ENCODE data around the gene POLG2.
"Not testable (repeated sequence)": the region's sequence is repeated elsewhere in the genome, so short reads cannot be mapped to it uniquely, and the experiment has no call there.

POLG2 gene

GRCh38 chr17:64505340-64506200 lies 8.7 kb upstream of the POLG2 start:
- DNase-seq: peak; percentile 86

DNA sequence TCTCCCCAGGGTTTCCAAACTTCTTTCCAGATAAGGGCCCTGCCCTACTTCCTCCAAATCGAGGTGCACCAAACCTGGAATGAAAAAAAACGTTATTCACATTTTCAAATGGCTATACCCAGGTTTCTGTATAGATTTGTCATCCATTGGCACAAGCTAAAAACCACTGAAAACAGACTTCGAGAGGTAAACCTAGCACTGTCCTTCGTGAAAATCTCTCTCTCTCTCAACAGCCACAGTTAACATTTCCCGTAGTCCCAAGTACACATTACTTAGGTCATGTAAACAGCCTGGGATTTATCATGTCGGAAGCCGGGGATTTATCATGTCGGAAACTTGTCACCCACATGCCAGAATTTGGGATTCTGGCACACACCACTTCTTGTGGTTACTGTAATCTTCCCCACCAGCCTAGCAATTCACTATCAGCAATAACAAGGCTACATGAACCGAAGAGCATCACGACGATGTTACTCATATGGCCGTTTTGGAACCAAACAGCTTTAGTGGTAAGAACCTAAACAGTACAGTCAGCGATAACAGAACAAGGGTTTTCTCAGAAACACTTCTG lies 8.0 kb upstream of the POLG2 start:
- no peak for DNase-seq

DNA sequence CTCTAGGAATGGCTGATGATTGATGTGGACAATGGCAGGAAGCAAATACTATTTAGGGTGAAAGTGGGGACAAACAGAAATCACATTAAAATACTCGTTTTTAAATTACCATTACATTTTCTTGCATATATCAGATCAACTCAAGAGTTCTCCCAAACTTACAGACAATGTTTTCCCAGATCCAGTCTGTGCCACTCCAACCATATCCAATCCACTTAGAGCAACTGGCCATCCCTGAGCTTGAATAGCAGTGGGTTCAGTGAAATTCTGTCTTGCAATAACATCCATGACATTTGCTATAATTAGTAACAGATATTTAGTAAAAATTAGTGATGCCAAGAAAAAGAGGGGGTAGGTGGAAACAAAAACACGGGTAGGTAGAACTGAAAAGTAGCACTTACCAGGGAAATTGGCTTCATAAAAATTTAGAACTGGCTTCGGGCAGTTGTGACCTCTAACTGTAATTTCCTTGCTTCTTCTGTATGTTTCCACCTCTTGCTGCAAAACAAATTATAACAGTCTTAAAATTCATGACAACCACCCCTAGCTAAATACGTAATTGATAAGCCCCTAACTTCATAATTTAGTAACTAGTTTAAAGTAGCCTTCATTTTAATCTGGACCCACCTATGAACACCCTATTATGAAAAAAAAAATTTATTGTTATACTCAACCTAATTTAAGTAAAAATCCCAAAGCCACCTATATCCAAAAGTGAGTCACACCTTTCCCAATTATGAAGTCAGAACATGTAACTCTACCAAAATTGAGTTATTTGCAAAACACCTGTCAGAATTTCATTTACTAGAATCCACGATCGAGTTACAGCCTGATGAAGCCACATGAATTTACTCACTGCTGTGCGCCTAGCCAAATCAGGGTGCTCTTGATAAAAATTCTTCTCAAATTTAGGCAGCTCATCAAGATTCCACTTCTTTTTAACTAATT lies 7.2 kb upstream of the POLG2 start:
- no peak for DNase-seq

DNA sequence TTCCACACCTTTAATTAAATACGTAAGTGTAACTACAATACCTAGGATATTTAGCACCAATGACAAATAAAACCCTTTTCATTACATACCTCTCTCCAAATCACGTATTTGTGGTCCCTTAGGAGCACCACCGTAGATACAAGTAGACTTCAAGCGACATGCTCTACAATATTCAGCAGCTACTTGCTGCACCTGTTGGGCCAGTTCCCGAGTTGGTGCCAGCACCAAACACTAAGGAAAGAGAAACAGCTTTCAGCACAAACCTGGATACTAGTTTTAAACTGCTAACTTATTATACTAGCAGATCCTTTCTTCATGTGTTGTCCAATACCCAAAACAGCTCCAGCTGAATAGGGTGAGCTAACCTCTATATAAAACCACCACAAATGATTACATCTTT lies 6.5 kb upstream of the POLG2 start:
- no peak for DNase-seq

DNA sequence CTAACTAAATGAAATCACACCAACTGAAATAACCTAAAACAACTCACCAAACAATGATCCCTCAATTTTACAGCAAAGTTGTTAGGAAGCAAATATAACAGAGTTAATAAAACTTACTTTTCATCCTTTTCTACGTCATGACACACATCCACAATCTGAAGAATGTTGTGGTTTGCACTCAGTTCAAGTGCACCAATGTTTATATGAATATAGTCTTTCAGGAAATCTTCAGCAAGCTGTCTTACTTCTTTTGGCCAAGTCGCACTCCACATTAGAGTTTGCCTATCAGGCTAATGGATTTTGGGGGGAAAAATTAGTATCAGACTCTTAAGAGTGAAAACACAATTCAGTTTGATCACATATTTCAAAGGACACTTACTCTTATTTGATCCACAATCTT lies 6.0 kb upstream of the POLG2 start:
- DNase-seq: no peak

GRCh38 chr17:64502021-64502420 lies 5.2 kb upstream of the POLG2 start:
- no peak for DNase-seq

DNA sequence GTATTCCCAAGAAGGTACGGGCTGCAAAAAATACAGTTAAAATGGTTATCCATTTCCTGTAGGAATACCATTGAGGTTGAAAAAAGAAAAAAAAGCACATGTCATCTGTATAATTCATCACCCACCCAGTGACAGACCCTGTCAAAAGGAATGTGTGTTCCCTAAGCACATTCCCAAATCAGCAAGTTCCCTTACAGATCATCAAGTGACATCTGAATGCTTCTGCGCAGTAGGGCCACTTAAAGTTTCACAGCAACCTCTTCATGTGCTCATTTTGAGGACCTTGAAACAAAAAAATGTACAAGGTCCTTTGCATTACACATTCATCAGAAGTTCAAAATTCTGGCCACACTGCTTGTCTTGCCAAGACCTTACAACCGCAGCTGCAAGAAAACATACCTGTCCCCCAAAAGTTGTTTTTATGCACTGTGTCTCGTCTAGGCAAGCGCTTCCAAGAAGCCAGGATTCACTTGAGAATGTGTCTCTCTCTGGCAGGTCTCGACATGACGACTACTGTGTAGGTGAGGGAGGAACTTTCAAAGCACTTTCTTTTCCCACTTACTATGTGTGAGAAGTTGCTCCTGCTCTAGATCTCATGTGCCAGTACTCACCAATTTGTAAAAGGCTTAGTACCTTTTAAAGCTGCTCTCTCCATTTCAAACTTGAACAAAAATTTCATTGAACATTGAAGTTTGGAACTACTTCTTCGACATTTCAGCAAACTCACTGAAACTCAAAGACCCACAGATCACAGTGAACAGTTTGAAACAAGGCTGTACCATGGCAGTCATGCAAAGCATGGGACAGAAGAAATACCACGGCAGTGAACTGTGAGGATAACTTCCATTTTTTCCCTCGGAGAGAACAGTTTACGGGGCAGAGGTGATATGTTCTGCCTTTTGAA lies 4.3 kb upstream of the POLG2 start:
- no peak for DNase-seq

DNA sequence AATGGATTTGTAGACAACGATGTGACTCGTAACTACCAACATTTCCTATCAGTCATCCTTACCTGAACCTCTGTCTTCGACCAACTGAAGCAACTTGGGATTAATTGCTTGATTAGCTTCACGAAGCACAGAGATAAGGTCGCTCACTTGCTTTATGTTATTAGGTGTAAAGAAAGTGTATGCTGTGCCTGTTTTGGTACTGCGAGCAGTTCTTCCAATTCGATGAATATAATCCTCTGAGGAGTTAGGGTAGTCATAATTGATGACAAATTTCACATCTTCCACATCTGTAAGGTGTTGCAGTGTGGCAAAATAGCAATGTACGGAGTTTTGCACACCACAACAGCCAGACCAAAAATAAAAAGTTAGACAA lies 3.6 kb upstream of the POLG2 start:
- DNase-seq: no peak

- DNase-seq: no peak
Measured at GRCh38 chr17:64499805-64500486, 3.1 kb upstream of the POLG2 start.

DNA sequence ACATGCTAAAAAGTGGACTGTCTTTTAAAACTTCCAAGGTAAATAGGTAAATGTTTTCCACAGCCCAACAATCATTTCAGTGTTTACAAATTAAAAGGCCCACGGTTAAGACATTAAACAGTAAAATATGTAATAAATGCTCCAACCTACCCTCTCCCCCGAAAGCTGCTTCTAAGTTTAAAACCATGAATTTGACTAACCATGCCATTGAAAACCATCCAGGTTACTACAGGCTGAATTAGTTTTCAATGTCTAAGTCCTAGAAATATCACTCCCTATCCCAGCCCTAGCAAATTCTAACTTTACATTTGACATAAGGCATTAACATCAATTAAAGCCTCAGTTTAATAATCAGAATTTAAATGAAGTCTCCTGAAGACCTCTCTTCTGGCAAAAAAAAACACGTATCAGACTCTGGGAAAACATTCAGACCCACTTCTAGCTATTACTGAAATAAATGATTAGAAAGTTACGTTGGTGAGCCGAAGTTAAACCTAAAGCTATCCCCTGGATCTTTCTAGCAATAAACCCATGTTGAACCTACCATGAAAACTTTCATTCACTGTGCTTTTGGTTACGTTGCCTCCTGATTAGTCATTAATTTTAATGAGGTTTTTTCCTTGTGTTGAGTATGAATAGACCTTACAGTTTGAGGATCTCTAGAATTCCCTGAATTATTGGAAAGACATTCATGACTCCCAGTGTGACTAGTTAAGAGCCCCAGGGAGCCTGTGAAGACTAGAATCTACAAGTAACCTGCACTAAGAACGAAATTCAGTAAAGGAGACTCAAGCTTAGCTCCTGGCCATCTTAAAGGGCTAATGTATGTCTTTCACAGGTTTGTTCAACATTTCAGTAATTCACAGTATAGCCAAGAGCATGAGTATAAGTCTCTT lies 1.7 kb upstream of the POLG2 start:
- no peak for DNase-seq

GRCh38 chr17:64497565-64498035 lies 746 bp upstream of the POLG2 start:
- DNase-seq: peak; percentile 57

DNA sequence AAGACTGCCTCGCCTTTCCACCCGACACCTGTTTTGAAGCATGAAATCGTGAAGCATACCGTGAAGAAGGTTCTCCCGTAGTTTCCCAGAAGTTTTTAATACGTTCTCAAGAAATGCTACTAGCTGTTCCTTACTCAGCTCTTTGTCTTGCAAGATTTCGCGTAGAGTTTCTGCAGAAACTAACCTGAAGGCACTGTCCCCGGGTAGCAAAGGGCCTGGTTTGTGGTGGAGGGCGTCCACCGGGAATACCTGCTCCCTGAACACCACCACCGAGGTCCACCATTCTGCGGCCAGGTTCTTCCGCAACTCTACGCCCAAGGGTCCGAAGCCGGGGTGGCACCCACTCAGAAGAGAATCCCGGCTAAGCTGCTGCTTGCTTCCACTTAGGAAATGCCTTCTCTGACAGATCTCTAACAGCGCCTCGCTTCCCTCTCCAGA lies 487 bp downstream of the POLG2 start:
- DNase-seq: no peak

GRCh38 chr17:64495300-64495699 lies 1.6 kb downstream of the POLG2 start:
- not testable (repeated sequence) for DNase-seq

DNA sequence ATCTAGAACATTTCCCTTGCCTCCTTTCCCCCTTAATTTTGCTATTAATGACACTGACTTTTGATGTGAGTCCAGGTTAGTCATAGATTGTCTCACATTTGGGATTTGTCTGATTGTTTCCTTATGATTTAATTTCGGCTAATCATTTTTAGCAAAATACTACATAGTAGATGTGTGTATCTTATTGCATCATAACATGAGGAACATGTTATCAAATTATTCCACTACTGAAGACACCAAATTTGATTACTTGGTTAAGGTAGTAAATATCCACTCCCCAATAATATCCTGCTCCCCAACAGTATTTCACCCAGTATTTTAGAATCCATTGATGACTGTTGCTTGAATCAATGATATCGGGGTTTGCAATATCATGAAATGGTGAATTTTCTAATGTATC lies 2.7 kb downstream of the POLG2 start:
- DNase-seq: no peak

- peak; percentile 43 for DNase-seq
Measured at GRCh38 chr17:64492481-64493109, 4.3 kb downstream of the POLG2 start.

GRCh38 chr17:64491994-64492393 lies 4.9 kb downstream of the POLG2 start:
- no peak for DNase-seq

- DNase-seq: peak; percentile 44
Measured at GRCh38 chr17:64491034-64491860, 5.6 kb downstream of the POLG2 start.

GRCh38 chr17:64488301-64488700 lies 8.6 kb downstream of the POLG2 start:
- DNase-seq: no peak

DNA sequence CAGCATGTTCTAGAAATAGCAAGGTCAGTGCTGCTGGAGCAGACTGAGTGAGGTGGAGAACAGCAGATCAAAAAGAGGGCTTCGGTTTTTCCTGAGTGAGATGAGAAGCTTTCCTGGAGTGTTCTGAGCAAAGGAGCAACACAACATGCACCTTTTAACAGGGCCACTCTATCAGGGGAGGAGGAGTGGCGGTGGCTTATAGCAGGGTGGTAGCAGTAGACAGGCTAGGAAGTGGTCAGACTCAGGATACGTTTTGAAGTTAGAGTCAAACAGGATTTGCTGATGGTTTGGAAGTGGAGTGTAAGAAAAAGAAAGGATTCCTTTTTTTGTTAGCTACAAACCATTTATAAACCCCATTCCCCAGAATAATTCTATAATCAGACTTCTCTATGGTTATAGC lies 12.5 kb downstream of the POLG2 start:
- no peak for DNase-seq

Measured in stimulated activated CD4-positive, alpha-beta T cell treated with anti-CD3 and anti-CD28 coated beads, Interleukin-4, amount 100 ng/mL, for 24 hours (primary cell).